HuH-7 (cell line): ENCODE results near the gene ACKR3.

ENCODE experiments used
- DNase-seq: peaks from one replicate; pipeline ENCODE4 v3.0.0; 2011; ENCODE audit warnings: low spot score

ACKR3 gene

DNA sequence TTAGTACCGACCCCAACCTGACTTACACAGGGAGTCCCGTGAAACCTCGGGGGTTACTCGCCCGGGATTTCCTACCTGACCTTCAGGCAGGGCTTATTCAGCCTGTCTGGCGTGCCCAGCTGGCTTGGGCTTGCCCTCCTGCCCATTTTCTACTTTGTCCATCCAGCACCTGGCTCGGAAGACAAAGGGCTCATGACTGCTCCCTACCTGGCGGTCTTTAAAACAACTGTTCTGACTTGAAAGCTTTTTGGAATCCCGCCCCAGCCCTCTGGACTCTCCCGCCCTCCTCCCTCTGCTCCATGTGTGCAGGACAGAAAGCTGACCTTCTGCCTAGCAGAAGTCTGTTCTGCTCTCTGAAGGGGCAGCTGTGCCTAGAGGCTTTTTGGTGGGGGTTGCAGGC, 43.1 kb downstream of the ACKR3 start:
- no peak for DNase-seq

DNA sequence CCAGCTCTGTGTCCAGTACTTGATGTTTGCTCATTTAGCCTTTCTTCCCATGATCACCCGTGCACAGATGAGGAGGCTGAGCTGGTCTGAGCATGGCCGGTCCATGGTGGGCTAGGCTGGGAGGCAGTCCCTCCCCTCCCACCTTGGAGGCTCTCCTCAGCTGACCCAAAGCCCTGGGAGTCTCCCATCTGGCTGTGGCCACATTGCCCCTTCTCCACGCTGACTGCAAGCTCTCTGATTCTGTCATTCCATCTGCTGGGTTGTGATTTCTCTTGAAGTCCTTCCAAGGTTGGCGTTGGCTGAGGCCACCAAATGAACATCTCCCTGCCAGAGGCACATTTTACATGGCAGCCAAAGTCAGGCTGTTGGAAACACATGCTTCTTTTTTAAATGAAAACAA, 44.0 kb downstream of the ACKR3 start:
- DNase-seq: no peak

DNA sequence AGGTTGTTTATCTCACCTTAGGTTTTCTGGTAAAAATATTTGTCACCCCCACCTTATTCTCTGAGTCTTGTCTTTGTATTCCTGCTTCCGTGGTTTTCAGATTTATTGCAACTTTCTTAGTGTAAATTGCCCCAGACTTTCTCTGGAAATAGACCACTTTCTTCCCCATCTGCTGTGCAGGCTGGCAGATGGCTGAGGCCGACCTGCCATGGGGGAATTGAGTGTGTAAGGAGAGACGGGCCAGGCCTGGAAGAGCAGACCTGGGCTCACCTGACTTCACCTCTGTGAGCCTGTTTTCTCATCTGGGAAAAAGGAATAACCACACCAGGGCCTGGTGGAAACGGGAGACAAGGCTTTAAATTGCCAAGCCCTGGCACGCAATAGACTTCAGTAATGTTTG, 44.9 kb downstream of the ACKR3 start:
- DNase-seq: no peak

DNA sequence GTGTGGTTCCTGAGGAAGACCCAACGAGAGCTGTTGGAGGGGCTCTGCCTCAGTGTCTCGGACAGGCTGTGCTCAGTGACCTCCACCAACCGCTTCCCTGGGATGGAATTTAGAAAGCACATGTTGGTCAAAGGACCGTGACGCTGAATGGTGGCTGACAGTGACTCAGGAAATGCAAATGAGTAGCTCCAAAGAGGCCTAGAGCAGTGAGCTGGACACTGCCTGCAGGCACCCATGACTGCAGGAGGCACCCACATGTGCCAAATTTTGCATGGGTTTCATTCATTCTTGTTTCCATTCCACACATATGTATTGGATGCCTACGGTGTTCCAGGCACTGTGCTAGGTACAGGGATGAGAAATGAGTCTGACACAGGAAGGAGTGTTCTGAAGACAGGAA, 46.4 kb downstream of the ACKR3 start:
- DNase-seq: no peak

DNA sequence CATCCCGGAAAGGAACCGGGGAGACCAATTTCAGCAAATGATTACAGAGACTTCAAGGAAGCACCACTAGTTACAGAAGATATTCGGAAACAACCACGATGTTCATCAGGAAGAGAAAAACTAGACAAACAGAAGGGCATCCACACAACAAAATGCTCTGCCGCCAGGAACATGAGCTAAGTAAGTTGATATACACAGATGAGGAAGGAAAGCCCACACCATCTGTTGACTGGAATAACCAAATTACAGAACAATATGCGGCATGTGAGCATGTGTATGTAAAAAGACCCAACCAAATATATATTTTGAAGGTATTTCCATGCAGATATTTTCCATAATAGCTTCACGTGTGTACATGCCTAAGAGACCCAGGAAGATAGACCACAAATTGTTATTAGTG, 47.0 kb downstream of the ACKR3 start:
- DNase-seq: no peak

DNA sequence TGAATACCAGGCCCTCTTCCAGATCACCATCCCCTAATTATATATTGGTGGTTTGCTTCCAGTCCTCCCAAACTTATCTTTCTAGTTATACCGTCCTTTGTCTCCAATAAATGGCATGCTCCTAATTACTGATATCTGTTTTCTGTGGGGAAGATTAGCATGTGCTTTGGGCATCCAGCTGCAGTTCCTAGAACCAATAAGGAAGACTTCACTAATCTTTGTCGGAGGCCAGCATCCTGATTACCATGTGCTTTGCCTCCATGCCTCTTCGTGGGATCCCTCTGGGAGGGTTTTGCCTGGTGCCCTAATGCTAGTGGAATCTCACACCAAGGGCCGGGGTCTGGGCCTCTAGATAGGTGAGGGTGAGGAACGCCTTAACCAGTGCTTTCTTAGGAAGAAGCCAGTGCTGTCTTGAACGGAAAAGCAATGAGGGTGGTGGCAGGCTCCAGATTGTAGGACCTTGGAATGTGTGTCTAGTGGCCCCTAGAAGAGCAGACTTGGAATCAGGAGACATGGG, 47.7 kb downstream of the ACKR3 start:
- no peak for DNase-seq

DNA sequence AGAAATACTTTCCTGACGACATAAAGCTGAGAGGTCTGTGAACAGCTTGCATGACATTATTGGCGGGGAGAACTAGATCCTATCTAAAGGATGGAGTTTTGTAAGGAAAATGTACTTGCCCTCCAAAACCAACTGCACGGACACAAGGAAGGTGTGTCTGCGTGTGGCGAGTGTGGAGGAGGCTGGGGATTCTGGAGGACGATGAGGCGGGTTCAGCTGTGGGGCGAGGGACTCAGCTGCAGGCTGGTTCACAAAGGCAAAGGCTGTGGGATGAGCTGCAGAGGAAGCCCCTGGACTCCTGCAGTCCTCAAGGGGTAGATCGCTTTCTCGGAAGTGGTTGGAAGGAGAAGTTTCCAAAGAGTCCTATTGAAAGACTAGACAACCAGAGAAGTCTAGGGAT, 48.2 kb downstream of the ACKR3 start:
- no peak for DNase-seq

DNA sequence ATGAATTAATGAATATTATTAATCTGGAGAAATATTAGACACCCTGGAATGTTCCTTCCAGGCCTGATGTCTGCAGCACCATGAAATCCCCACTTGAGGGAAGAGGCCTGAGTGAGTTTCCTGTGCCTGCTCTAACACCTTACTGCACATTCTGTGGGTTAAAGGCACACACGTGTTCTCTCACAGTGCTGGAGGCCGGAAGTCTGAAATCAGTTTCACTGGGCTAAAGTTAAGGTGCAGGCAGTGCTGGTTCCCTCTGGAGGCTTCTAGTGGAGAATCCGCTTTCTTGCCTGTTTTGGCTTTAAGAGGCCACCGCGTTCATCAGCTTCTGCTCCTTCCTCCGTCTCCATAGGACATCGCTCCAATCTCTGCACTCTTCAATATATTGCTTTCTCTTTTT, 48.7 kb downstream of the ACKR3 start:
- no peak for DNase-seq

DNA sequence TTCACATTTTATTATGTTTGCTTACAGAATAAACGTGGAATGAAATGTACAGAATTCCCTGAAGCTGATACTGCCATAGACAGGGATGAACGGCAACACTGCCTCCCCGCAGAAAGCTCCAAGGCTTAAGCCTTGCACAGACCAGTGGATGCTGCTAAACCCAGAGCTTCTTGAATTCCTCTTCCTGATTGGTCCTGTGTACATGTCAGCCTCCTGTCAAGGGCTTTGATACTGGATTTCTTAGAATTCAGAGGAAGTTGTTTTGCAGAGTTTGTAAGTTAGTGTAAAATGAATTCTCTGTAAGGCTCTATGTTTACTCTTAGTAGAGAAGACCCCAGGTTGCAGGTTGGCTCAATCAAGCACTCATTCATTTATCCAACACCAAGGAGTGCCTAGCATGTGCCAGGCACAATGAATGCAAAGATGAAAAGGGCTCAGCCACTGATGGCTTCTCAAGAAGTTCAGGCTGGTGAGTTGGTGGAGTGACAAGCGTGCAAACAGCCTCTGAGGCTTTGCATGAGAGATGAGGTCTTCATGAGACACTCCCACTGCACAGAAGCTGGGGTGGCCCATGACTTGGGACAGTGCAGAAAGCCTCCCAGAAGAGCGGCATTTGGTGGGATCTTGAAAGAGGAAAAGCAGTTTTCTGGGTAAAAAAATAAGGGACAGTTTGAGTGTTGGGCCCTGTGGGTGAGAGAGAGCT, 50.4 kb downstream of the ACKR3 start:
- DNase-seq: no peak

DNA sequence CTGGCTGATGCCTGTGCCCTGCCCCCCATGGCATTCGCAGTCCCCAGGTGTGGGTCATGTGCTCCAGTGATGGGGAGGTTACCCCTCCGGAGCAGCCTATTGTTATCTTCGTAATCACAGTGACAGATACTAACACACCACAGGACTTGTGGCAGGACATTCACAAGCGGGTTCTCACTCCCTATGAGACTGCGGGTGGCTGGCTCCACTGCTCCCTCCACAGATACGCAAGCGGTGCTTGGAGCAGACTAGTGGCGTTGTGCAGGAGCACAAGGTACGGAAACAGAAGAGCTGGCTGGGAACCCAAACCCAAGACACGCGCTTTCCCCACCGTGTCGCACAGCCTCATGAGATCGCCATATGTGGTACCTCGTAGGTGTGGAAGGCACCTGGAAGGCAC, 52.2 kb downstream of the ACKR3 start:
- DNase-seq: no peak

DNA sequence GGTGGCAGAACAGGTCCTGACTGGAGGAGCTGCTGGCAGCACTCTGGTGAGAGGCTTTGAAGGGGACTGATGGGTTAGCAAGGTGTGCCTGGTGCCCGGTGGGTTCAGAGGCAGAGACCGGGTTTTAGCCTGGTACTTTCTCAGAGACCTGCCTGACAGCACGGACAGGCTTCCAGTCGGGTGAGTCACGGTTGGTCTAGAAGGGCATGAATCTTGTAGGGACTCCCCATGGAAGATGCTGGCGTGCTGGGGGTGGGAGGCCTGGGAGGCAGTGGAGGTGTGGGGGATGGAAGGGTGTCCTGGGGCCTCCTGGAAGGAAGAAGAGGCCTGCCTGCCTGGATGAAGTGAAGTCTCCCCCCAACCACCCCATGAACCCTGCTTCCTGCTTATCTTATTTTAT, 52.6 kb downstream of the ACKR3 start:
- no peak for DNase-seq

DNA sequence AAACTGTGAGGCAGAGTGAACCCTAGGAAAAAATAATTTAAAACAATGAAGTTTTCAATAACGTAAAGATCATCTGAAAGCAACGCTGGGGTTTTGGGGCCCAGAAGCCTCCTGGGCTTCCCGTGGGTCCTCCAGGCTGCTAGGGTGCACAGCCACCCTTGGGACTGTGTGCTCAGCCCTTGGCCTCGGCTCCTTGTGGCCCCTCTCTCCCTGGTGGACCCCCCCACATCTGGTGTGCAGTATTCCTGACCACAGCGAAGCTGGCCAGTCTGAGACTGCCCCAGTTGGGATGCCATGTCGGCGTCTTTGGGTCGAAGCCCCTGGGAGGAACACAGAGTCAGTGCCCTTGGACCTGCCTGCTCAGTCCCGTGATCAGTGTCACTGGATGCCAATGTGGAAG, 53.0 kb downstream of the ACKR3 start:
- DNase-seq: no peak

DNA sequence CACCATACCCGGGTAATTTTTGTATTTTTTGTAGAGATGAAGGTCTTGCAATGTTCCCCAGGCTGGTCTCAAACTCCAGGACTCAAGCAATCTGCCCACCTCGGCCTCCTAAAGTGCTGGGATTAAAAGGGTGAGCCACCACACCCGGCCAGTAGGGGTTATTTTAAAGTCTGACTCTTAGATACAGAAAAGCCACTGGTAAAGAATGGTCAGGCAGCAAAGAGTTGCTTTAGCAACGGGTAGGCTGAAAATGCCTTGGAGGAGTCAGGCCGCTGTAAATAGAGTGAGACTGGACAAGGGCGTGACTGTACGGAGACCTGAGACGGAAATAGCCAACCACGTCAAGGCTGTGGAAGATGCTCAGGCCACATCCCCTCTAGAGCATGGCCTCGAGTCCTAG, 54.2 kb downstream of the ACKR3 start:
- DNase-seq: no peak

DNA sequence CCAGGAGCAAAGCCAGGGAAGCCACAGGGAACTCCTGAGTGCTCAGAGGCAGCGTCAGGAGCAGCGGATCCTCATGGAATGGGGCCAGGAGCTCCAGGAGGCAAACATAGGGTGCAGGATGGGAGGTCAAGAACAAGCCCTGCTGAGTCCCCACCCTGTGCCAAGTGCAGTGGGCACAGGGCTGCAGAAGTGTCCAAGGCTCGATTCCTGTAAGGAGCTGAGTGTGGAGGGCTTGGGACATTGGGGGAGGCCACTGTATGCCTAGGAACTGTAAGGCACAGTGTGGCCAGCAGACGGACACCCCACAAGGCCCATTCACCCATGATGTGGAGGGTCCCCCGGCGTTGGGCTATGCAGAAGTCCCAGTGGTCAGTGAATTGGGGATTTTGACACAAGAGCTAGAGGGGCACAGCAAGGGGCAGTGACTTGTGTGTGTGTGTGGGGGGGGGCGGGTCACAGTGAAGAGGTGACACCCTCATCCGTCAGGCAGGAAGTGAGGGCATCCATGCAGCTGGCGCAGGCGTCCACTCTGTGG, 55.6 kb downstream of the ACKR3 start:
- DNase-seq: no peak

DNA sequence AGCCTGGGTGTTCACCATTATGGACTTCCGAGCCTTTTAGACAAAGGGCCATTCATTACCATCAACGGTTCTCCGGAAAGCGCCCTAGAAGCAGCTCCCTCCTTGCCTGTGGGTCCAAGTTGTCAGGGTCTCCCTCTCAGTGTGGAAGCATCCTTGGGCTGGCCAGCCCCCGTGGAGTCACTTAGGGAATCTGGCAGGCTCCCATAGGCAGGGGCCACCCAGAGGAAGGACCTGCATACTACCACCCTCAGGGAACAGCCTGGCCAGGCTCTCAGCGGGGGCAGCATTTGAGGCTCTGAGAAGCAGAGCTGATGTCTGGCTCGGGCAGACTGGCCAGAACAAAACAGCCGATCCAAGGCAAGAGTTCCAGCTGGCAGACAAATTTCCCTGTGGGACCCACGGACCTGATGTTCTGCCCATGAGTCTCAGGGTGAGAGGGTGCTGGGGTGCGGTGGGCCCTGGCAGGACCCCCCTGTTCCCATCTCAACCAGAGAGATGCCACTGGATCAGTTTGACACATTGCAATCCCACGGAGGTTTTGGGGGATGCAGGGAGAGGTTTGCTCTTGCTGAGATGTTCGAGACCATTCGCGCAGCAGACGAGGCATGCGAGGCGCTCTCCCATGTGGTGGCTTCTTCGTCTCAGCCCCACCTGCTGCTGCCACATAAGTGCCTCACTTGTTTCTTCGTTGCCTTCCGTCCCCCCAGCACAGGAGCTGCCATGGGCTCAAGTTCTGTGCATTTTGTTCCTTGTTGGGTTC, 56.9 kb downstream of the ACKR3 start:
- DNase-seq: no peak

DNA sequence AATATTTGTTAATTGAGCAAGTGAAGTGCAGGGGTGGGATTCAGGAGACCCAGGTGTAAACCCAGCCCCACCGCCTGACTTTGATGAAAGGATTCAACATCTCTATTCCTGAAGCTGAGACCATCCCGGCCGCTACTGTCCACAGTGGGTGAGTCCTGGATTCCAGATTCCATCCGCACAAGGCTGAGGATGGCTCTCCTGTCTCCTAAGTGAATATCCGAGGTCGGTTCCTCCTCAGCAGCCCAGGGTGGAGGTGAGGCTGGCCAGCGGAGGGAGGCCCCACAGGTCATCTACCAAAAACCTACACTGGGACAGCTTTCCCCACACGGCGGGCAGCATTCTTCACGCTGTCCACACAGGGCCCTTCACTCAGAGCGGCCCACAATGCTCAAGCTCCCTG, 57.6 kb downstream of the ACKR3 start:
- no peak for DNase-seq

DNA sequence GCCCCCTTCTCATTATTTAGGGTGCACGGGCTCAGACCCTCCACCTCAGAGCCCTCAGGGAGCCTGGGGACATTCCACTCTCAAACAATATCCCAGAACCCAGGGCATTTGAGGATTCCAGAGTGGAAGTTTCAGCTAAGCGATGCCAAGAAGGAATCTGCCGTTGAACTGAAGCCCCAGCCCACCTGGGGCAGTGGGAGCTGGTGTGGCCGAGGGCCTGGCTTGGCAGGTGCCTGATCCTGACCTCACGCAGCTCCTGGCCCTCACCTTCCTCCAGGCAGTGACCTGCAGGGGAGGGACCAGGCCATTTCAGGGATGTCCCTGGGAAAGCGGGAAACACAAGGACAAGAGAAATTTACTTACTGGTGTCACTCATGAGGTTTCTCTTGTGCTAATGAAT, 58.2 kb downstream of the ACKR3 start:
- no peak for DNase-seq

DNA sequence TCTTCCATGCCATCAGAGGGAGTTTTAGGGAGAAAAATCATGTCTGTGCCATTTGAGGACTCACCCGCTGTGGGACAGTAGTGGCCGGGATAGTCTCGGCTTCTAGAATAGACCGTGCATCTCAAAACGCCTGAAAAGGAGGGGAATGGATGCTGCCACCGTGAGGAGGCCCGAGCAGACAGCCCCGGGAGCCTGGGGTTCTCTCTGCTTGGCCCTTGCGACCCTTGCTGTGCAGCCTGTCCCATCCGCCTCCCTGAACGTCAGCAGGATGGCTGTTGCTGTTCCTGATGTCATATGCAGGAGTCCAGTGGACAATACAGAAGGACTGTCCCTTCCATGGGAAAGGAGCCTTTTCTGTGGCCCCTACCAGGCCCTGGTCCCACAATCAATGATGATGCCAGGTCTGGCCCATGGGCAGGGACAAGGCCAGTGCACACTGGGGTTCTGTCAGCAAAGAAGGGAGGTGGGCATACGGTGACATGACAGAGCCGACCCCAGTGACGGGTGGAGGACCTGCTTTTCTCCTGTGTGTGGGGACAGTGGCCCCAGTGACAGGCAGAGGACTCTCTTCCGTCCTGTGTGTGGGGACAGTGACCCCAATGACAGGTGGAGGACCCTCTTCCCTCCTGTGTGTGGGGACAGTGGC, 58.8 kb downstream of the ACKR3 start:
- DNase-seq: no peak

DNA sequence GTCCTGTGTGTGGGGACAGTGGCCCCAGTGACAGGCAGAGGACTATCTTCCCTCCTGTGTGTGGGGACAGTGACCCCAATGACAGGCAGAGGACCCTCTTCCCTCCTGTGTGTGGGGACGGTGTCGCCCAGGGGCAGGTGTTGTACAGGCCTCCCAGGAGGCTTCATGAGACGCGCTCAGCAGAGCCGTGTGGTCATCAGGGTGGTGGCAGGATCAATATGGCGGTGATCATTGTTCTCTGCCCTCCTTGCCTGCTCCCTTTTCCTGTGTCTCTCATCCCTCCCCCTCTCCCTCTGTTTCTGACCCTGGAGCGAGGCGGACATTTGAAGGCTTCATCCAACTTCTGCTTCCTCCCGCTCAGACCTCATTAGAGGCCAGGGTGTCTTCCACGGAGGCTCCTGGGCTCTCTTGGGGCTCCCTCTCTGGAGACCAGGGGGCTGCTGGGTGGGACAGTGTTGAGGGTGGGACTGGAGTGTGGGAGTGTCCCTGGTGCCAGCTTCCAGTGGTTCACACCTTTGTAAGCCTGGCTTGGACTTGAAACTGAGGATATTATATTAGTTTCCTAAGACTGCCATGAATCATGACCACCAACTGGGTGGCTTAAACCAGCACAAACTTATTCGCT, 59.5 kb downstream of the ACKR3 start:
- DNase-seq: no peak

DNA sequence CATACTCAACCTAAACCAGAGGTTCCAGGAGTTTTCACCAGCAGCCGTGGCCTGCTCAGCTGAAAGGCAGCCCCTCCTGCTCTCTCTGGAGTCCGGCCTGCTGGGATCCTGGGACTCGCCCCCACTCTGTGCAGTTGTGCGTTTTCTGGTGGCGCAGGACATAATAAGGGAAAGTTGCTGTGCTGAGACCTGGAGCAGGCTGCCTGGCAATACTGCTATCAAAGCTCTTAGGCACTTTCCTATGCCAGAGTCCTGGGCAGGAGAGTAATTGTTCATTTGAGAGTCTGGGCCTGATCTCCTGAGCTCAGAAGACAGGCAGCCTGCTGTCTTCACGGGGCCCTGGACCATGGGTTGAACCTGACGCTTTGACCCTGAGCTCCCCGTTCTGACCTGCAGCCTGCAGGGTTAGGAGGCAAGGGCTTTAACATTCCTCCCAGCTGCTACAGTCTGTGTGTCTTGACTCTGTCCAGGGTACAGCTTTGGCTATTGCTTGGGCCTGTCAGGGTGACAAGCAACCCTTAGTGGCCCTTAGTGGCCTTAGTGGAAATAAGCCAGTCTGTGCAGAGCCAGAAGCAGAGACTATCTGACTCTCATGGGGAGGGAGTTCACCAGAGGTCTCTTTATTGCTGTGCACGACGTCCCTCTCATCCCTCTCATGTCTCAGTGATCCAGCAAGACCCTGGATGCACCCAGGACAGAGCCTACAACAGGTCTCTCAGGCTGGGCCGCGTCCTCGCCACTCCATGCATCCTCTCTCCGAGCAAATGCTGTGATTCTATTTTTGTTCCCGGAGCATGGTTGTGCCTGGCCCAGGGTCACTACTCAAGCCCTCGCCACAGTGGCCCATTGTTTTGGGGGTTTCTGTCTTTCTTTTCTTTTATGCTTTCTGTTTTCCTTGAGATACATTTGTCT, 60.6 kb downstream of the ACKR3 start:
- DNase-seq: no peak

DNA sequence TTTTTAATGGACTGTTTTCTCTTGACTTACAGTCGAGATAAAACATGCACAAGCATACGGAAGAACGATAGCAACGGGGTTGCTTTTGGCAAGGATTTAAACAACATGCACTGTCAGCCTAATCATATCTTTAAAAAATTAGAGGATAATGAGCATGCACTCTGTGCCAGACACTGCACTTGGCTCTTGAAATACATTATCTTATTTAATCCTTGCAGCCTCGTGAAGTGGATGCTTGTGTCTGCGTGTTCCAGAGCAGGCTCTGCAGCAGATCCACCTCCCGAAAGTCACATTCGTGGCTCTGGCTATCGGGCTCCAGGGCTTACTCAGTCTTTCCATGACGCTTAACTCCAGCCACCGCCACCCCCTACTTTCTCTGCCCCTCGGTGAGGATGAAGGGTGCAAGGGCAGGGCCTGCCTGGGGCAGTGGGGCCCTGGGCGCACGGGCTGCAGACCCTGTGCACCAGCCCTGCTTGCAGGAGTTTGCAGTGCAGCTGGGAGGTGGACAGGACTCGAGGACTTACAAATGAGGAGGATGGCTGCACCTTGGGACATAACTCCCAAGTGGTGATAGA, 61.7 kb downstream of the ACKR3 start:
- no peak for DNase-seq
